GM18951 (cell line): ENCODE measurements around the gene B4GALNT3.

Source experiments
- POLR2A ChIP-seq: IDR thresholded peaks from 4 replicates; pipeline ENCODE4 v1.6.1; 2011; ENCODE audit warnings: mild to moderate bottlenecking; ENCODE audit not compliant: insufficient read length, insufficient read depth; ENCODE audit errors: extremely low read depth
- in situ Hi-C: fragments of 300-500 bp; cut with MboI; formaldehyde crosslinking; loops from one replicate; pipeline ENCODE4 v1.12.0; 2022; ENCODE audit warnings: low sequenced_read_pairs, mixed read lengths, inconsistent platforms; ENCODE audit not compliant: unreplicated experiment

Gene B4GALNT3

DNA sequence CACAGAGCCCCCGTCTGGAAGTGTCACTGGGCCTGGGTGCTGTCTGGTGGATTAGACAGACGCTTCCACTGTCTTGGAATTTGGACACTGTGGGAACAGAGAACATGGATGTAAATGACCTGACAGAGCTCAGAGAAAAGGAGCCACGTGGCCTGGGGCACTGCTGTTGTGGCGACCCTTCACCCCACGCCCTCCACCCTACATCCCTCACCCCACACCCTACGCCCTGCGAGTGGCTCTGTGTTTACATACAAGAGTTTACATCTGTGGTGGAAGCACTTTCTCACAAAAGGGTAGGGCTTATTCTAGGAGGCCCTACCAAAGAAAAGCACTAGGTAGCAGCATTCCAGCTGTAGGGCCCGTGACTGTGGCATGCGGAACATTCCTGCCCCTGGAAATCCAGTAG lies 47.7 kb downstream of the B4GALNT3 start:
- in situ Hi-C loops: no loop called here
- TF ChIP-seq POLR2A: no peak

DNA sequence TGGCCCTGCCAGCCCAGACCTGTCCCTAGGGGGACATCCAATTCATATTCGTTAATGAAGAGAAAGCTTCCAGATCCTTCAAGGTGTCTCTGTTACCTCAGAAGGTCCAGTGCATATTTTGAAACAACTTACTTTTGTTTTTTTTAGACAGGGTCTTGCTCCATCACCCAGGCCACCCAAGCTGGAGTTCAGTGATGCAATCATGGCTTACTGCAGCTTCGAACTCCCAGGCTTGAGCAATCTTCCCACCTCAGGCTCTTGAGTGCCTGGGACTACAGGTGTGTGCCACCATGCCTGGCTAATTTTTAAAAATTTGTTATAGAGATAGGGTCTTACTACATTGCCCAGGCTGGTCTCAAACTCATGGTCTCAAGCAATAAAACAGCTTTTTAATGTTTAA lies 48.4 kb downstream of the B4GALNT3 start:
- in situ Hi-C loops: no loop called here
- TF ChIP-seq POLR2A: no peak

GRCh38 chr12:508795-509194 lies 49.1 kb downstream of the B4GALNT3 start:
- in situ Hi-C loops: no loop called here
- no peak for TF ChIP-seq POLR2A

DNA sequence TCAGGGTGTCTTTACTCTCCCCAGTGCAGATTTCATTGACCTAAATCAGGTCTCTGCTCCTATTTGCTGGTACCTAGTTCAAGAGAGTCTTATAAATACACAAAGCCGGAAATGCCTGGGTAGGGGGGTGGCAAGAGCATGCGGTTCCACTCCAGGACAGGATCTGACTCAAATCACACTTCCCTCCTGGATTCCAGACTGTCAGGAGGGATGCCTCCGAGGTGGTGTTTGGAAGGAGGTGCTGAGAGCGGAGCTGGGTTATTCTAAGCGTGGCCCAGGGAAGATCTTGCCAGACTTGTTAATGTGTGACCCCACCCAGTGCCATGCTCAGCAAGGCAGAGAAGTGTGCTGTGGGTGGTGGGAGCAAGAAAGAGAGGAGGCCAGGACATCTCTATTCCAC lies 49.8 kb downstream of the B4GALNT3 start:
- in situ Hi-C loops: no loop called here
- TF ChIP-seq POLR2A: no peak

GRCh38 chr12:510071-510825 lies 50.5 kb downstream of the B4GALNT3 start:
- in situ Hi-C loops: no loop called here
- TF ChIP-seq POLR2A: no peak

- in situ Hi-C loops: no loop called here
- no peak for TF ChIP-seq POLR2A
Observed at GRCh38 chr12:512933-513332, 53.2 kb downstream of the B4GALNT3 start.

DNA sequence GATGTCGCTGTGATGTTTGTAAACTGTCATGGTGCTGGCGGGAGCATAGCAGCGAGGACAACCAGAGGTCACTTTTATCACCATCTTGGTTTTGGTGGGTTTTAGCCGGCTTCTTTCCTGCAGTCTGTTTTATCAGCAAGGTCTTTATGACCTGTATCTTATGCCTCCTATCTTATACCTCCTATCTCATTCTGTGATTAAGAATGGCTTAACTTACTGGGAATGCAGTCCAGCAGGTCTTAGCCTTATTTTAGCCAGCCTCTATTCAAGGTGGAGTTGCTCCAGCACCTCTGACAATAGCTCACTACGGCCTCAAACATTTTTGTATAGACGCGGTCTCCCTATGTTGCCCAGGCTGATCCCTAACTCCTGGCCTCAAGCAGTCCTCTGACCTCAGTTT lies 53.7 kb downstream of the B4GALNT3 start:
- in situ Hi-C loops: no loop called here
- TF ChIP-seq POLR2A: no peak

DNA sequence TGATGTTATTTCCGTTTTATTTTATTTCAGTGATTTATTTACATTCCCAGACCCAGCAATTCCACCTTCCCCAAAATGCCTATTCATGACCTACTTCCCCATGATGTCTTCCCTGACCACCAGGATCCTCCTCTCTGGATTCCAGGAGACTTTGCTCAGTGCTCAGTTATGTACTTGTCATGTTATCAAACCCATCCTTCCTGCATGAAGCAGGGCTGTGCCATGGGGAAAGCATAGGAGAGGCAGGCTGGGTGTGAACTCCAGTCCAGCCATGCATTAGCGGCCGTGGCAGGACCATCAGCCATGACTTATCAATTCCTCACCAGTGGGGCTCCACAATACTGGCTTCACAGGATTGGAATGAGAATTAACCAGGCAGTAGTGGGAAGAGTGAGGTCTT lies 57.8 kb downstream of the B4GALNT3 start:
- in situ Hi-C loops: no loop called here
- no peak for TF ChIP-seq POLR2A

- TF ChIP-seq POLR2A: no peak
Observed at GRCh38 chr12:520119-520518, 60.4 kb downstream of the B4GALNT3 start.

DNA sequence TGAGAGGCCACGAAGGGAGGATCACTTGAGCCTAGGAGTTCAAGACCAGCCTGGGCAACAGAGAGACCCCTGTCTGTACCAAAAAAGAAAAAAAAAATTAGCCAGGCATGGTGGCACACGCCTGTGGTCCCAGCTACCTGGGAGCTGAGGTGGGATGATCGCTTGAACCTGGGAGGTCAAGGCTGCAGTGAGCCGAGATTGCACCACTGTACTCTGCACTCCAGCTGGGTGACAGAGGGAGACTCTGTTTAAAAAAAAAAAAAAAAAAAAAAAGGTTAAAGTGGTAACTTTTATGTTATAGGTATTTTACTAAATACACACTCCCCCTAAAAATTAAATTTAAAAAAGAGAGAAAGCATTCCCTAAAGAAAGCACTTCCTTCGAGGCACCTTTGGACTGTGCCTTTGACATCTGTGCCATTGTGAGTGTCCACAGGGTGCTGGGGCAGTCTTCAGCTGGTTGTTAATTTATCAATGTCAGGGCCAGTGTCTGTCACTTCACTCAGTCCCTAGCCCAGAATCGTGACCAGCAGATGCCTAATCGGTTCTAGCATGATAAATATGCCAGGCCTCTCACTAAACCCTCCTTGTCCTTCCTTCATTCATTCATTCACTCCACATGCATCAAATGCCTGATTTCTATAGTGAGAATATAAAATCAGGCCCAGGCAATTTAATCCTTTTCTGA lies 63.1 kb downstream of the B4GALNT3 start:
- TF ChIP-seq POLR2A: no peak
- in situ Hi-C loops: no loop called here

More at GRCh38 chr12:520119-520518, 60.4 kb downstream of the B4GALNT3 start:
- in situ Hi-C loops: no loop called here

DNA sequence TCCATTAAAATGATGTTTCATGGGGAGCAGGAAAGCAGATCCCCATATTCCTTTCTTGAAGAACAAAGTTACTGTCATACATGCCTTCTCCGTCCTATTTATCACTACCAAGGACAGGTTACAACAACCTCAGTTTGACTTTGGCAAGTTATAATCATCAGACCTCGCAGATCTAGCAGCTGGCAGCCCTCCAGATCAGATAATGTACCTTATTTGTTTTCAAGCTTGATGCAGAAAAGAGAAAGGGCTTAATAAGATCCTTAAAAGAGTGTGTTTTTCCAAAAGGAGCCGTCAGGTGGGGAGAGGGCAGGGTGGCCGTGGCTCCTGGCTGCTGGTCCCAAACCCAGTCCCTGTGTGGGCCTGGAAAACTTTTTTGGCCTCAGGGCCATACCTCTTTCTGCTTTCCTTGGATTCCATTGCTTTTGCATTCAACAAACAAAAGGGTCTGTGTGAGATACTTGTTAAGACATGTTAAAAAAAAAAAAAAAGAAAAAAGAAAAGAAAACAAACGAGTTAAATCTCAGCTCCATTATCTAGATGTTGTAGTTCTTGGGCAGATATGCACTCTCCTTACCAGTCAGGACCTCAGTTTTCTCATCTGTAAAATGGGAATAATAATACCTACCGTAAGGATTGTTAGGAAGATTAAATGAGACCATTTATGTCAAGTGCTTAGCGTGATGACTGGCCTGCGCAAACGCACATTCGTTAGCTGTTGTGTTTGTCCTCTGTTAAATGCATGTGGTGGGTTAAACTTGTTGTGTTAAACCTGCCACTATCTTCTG lies 64.6 kb downstream of the B4GALNT3 start:
- no peak for TF ChIP-seq POLR2A
- in situ Hi-C loops: no loop called here

DNA sequence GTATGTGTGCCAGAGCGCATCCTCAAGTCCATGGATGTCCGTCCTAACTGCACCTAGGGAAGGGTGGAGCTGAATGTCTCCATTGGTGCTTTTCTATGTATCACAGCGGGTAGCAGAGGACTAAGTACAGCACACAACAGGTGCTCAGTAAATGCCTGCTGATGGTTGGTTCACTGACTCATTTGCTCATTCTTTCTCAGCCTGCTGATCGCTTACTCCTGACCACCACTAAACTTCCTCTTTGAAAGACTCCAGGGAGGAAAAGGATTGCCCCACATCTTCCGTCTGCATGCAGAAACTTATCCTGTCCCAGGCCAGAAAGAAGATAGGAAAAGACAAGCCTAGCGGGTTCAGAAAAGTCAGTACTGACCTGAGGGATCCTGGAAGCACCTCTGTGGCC lies 66.3 kb downstream of the B4GALNT3 start:
- in situ Hi-C loops: no loop called here
- no peak for TF ChIP-seq POLR2A

DNA sequence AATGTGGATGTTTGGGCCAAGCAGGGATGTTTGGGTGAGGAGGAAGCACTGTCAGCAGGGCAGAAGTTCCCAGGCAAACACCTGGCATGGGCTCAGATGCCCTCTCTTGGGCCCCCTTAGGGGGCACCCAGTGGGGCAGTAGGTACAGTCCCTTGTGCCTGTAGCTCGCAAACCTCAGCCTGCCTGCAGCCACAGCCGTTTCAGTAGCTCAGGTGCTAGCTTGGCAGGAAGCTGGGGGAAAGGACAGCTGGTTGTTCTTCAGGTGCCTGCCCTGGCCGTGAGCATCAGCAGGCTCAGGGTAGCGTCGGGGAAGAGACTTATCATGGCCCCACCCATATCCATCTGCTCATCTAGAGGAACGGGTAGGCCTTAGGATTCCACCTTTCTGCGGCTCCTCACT lies 67.5 kb downstream of the B4GALNT3 start:
- TF ChIP-seq POLR2A: no peak
- in situ Hi-C loops: no loop called here

GRCh38 chr12:527729-528128 lies 68.0 kb downstream of the B4GALNT3 start:
- in situ Hi-C loops: no loop called here
- no peak for TF ChIP-seq POLR2A

DNA sequence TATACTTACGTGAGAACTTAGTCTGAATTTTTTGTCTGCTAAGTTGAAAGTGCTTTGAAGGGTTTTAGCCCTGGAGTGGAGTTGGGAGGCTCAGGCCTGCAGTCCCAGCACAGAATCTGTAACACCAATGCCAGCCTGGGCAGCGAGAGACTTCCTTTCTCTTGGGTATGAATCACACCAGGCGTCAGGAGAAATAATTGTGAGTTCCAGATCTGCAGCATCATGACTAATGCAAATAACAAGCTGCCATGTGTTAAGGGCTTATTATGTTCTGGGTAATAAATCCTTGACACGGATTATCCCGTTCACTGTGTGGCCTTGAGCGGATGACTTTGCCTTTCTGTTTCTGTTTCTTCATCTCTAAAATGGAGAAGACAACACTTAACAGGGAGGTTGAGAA lies 70.6 kb downstream of the B4GALNT3 start:
- TF ChIP-seq POLR2A: no peak
- in situ Hi-C loops: no loop called here
